Stimulated activated CD8-positive, alpha-beta memory T cell treated with anti-CD3 and anti-CD28 coated beads, Interleukin-12 subunit alpha, Interleukin-12 subunit beta, amount 100 ng/mL, for 1 hour (primary cell): Measurements from ENCODE around the gene NCAPG2.

Experiments
- DNase-seq: peaks from one replicate; pipeline ENCODE4 v3.0.0-alpha.2; 2020; ENCODE audit warnings: low read depth

The NCAPG2 gene, protein sequence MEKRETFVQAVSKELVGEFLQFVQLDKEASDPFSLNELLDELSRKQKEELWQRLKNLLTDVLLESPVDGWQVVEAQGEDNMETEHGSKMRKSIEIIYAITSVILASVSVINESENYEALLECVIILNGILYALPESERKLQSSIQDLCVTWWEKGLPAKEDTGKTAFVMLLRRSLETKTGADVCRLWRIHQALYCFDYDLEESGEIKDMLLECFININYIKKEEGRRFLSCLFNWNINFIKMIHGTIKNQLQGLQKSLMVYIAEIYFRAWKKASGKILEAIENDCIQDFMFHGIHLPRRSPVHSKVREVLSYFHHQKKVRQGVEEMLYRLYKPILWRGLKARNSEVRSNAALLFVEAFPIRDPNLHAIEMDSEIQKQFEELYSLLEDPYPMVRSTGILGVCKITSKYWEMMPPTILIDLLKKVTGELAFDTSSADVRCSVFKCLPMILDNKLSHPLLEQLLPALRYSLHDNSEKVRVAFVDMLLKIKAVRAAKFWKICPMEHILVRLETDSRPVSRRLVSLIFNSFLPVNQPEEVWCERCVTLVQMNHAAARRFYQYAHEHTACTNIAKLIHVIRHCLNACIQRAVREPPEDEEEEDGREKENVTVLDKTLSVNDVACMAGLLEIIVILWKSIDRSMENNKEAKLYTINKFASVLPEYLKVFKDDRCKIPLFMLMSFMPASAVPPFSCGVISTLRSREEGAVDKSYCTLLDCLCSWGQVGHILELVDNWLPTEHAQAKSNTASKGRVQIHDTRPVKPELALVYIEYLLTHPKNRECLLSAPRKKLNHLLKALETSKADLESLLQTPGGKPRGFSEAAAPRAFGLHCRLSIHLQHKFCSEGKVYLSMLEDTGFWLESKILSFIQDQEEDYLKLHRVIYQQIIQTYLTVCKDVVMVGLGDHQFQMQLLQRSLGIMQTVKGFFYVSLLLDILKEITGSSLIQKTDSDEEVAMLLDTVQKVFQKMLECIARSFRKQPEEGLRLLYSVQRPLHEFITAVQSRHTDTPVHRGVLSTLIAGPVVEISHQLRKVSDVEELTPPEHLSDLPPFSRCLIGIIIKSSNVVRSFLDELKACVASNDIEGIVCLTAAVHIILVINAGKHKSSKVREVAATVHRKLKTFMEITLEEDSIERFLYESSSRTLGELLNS

DNA sequence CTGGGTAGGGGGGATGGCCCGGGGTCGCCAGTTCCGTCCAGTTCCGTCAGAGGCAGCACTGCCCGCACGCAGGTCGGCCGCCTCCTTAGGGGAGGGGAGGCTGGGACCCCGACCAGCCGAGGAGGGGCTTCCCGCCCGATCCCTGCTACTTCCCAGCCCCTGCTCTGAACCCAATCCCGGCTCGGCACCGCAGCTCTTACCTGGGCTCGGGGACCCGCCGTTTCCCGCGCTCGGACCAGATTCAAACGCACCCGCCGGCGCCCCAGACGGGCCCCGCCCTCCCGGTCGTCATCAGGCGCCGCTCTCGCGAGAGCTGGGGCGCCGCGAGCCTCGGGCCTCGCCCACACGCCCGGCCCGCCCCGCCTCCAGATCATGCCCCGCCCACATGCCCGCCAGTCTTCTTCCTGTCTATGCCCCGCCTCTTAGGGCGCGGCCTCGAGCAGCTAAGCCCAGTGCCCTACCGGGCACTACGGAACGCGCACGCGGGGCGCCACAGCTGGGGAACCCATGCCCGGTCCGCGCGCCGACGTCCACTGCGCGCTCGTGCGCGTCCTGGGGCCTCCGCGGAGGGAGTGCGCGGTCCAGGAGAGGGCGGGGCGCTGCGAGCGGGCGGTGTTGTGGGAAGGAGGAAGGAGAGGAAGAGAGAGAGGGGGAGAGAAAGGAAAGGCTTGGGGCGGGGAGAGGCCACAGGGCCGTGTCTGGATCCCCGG is at the start of gene NCAPG2:
Gene NCAPG2, minus strand, starts transcription at position 281 of the 710 bp plus-strand sequence. CDS start 2,905 bp downstream, outside the sequence.
- peak; percentile 94 for DNase-seq

DNA sequence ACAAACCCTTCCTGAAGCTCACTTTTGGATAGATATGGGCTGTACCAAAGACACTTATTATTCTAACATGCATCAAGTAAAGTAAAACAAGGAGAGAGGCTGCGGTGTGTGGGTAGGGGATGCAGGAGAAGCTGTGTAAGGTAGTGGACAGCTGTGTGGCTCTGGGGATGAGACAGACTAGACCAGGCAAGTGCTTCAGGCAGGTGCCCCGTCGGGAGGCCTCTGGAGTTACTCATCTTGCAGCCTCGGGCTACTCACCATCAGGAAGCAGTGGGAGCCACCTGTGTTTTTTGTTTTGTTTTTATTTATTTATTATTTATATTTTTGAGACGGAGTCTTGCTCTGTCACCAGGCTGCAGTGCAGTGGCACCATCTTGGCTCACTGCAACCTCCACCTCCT is 49.3 kb upstream of the NCAPG2 start:
- no peak for DNase-seq

DNA sequence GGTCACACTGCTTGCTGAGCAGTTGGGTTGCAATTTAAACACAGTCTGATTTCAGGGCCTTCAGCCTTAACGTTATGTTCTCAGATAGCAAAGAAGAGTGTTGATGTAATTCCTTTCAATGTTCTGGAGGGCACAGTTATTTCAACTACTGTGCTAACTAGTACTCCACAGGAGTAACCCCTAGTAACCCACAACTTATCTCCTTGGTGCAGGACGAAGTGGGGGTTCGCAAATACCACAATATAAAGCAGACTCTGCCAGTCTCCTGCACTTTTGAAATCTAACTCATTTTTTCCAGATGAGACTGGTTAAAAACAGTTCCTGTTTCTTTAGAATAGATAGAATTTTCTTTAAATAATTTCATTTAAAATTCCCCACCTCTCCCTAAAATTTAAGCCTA is 47.1 kb upstream of the NCAPG2 start:
- no peak for DNase-seq

DNA sequence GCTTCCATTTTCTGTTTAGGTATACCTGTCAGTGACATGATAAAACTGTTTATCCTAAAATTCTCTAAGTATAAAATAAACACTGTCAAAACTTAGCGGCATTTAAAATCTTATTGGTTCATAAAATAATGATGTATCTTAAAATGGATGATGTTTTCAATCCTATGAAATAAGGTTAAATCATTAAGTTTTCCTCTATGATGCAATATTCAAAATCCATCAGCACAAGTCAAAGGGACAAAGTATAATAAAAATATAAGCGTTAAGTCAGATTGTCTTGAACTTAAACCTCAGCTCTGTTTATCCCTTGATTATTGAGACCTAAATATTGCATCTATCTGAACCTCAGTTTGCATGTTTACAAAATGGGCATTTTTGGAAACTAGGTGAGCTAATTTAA is 46.6 kb upstream of the NCAPG2 start:
- no peak for DNase-seq

DNA sequence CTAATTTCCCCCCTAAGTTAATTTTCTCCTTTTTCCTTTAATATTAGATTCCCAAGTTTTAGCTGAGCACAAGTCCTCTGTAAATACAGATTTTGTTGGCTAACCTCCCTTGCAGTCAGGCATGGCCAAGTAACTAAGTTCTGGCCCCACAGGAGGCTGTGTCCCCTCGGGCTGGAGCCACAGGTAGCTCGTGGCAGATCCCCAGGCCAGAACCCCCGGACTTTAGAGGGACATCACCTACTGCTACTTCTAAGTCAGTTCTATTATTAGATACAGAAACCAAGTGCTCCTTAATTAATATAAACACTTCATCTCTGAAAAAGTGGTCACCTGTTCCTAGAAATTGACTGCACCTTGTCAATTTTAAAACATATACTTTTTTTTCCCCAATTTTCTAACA is 46.1 kb upstream of the NCAPG2 start:
- DNase-seq: no peak

DNA sequence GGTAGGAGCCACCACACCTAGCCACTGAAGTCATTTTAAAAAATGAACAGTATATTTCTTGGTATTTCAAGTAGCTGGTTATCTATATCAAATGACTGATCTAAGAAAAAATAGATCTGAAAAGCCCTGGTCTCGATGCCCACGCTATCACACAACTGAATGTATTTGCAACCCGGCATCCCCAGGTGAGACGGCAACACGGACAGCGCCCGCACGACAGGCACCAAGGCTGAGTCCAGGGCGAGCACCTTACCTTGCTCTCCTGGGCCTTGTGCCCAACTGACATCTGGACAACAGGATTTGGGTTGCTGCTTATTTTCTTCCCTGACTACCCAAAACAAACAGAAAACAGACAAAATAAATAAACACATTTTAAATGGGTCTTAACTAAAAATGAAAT is 44.8 kb upstream of the NCAPG2 start:
- DNase-seq: no peak

DNA sequence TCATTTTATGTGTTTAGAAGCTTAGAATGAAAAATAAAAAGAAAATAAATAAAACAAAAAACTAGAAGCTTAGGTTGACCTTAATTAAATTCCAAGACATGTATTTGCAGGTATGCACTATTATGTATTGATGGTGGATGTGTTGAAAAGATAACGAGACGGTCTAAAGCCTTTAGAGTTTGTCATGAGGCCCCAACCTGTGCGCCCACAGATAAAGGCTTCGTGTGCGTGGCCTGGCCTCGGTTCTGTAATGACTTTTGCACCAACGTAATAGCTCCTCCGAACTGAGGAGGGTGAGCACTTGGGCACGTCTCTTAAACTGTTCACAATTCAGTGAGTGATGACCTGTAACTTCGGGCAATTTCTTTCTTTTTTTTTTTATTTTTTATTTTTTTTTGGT is 43.7 kb upstream of the NCAPG2 start:
- DNase-seq: no peak

DNA sequence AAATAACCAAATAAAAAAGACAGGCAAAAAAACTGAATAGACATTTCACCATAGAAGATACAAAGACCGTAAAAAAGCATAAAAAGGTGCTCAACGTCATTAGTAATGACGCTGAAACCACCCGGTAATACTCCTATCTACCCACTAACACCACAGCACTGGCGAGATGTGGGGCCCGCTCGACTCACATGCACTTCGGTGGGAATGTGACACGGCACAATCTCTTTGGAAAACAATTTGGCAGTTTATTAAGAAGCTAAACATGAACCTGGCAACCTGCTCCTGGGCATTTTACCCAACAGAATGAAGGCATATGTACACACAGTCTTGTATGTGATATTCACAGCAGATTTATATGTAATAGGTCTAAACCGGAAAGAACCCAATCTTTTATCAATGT is 42.8 kb upstream of the NCAPG2 start:
- no peak for DNase-seq

DNA sequence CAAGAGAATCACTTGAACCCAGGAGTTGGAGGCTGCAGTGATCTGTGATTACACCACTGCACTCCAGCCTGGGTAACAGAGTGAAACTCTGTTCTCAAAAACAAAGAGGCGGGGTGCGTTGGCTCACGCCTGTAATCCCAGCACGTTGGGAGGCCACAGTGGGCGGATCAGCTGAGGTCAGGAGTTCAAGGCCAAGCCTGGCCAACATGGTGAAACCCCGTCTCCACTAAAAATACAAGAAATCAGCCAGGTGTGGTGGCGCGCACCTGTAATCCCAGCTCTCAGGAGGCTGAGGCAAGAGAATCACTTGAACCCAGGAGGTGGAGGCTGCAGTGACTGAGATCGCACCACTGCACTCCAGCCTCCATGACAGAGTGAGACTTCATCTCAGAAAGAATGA is 42.4 kb upstream of the NCAPG2 start:
- no peak for DNase-seq

DNA sequence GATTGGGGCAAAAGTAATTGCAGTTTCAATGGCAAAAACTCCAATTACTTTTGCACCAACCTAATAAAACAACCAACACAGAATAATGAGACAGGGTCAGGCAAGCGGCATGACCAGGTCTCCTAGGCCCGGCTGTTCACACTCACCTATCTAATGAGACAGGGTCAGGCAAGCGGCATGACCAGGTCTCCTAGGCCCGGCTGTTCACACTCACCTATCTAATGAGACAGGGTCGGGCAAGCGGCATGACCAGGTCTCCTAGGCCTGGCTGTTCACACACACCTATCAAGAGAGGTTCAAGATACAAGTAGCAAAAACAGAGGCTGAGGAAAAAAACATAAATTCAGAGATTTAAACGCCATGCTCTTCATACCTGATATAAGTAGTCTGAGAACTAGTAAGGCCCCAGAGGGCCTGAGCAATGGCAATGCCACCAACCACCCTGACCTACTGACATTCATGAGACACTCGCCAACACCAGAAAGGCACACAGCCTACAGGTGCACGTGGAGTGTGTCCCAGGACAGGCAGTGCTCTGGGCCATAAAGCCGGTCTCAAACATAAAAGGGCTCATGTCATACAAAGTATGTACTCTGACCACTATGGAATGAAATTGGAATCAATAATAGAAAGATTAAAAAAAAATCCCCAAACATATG is 40.6 kb upstream of the NCAPG2 start:
- no peak for DNase-seq

DNA sequence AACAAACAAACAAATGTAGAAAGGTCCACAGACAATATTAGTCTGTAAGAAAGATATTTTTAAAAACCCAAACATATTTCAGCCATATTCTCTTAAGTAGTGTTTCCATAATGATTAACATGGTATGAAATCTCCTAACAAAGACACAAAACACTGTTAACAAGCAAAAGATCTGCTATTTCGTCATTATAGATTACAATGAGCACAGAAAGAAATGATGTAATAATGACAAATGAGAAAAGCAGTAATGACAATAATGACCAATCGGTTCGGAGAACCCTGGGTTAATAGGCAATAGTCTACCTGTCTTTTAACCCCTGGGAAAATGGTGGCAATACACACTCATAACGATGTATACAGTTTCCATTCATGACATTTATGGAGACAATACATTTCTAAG is 39.5 kb upstream of the NCAPG2 start:
- no peak for DNase-seq

DNA sequence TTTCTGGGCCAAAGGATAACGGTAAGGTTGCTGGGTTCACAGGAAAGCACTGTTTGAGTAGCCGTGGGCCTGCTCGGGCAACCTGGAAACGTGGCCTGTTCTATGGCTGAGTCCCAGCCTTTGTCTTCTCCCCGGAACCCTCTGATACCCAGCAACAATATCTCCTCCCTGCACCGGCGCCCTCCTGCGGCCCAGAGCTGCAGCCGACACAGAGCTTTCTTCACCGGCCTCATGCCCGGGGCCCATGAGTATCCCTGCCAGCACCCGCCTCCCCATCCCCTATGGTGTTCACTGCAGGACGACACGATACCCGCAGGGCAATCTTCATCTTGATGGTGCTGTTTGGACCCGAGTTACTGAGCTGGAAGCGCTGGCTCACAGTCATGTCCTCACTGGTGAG is 38.6 kb upstream of the NCAPG2 start:
- no peak for DNase-seq

DNA sequence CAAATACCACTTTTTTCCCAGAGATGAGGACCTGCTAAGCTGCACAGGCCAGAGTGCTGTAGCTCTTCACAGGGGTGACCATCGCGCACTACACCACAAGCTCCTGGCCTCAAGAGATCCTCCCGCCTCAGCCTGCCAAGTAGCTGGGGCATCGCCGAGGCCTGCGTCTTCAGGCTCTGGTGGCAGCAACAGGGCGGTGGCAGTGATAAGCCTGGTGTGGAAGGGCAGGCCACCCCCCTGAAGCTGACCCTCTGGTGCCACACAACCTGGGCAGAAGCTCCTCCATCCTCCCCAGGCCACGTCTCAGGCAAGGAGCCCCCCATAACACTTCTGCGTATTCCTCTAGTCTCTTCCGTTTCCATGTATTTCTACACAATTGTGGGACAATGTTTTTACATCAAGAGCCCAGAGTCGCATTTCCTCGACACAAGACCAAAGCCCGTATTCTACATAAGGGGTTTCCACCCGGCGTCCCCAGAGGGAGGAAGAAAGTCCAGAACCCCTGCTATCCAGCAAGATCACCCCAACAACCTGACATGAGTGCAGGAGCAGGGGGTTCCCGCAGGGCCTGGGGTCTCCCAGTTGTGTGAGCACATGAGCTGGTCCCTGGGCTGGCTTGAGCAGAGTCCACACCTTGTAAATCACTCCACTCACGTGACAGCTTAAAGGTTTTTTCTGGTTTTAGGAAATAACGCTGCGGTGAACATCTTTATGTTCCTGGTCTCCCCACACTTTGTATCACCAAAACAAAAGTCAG is 37.6 kb upstream of the NCAPG2 start:
- DNase-seq: no peak

DNA sequence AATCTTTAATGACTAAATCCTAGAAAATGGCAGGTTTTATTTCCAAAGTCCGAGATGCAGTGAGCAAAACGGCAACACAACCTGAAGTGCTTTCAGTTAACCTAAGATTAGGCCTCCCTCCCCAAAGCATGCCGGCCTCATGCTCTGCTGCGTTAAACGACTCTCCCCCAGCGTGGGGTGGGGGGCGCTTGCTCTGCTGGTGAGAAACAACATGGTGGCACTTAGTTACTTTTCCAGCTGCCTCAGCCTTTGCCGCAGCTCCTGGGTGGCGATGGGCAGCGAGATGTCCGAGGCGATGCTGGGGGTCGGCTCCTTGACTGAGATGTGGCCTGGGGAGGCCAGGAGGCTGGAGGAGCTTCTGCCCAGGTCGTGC is 36.7 kb upstream of the NCAPG2 start:
- no peak for DNase-seq

DNA sequence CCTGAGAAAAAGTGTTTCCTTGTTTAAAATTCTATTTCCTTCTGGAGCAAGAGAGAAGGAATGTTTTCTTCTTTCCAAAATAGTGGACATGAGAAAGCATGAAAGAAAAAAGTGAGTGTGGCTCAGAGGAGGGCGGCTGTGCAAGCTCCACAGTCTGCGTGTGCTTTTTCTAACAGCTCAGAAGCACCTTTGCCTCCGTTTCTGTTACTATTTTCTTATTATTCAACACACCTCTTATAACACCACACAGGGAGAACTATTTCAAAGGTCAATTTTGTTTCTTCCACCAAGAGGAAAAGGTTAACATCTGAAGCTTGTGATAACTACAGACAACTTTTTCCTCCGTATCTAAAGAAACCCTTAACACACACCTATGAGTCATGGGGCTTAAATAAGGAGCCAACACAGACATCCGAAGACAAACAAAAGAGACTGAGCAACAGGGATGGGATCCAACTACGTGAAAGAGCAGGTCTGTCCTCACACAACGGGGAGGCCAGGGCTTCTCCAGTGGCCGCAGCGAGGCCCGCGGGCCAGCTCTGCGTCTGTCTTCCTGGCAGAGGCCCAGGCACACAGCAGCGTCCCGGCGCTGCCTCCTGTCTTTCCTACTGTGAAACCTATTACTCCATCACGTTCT is 36.2 kb upstream of the NCAPG2 start:
- DNase-seq: no peak

DNA sequence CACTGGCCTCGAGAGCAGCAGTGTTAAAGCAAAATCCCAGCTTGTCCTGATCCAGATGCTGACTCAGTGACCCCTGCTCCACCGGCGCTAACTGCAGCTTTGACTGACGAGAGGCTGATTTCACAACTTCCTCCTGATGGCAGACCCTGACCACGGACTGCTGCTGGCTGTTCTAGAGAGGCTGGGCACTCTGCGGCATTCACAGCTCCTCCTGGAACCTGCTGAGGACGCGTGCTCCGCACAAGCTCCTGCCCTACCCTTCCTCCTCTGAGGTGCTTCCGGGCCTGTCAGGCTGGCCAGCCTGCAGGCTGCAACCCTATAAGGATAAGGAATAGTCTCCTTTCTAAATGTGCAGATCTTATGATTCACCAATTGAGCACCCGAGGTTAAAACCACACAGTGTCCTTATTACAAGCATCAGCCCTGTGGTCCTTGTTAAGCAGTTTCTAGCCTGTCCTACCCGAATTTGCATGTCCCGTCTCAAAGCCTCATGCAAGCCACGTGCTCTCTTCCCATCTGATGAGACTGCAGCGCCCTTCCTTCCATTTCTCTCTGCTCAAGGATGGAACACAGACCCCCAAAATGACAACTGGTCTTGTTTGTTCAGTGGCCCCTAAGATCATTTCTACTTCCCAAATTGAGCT is 35.5 kb upstream of the NCAPG2 start:
- DNase-seq: no peak

DNA sequence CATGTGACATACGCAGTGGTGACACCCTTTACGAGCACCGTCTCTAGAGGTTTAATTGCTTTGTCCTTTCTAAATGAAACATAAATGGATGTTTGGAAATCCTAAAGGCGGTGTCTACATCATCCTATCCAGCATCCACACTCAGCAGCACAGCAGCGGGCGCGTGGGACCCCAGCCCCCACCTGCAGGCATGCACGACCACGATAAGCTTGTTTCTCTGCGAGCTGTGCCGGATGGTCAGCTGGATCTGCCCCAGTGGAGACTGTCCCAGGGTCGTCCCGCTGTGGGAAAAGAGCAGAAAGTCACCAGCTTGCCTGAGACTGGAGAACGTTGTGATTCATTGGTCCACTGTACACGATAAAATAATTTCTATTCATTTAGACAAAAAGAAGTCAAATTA is 34.2 kb upstream of the NCAPG2 start:
- DNase-seq: no peak

DNA sequence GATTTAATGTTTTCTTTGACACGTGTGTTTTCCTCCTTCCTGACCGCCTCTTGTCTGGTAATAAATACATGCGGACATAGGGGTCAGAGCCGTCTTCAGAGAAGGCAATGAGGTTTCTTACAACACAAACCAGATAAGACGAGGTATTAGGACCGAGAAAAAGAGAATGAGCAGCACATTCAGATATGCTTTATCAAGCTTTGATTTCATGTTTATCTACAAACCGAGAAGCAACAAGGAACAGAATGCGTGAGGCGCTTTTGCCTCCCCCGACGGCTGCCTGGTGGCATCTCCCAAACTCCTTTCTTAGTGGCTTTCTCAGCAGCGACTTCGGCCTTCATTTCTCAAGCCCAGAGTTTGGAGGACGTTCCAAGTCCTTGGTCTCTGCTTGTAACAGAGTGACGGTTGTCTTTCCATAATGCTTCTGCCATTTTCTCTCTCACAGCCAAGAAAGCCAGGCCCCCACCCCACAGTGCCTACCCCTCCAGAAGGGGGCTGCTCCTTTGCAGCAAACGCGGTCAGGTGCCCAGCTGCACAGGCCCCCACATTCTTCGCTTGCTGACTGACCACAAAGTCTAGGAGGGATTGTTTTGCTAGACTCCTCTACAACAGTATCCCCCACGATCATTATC is 32.6 kb upstream of the NCAPG2 start:
- no peak for DNase-seq

DNA sequence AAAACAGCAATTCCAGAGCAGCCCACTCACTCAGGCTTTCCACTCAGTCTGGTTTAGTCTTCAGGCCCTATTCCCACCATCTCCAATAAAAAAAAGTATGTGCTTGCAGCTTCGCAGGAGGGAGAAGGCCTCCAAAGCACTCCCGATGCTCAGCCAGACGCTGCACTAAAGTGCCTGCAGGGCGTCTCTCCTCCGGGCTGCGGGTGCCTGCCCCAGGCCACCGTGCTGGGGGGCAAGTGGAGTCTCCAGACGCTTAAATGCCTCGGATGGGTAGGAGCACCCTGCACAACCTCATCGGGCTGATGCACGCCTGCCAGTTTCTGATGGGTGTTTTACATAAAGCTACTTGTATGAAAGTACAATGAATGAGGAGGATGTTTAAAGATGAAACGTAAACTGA is 31.3 kb upstream of the NCAPG2 start:
- DNase-seq: no peak
